Ovary (tissue), 9 donors: ENCODE results near the gene GLG1. TPM values are rescaled to one million over a fixed set of nuclear protein-coding genes. Genes with fewer than 3 reads are reported as not detected.
"Not testable (repeated sequence)": the region's sequence is repeated elsewhere in the genome, so short reads cannot be mapped to it uniquely, and the experiment has no call there.

Experiments used
- DNase-seq, 5 donors: peaks; one replicate each; pipeline ENCODE4 v3.0.0-alpha.2; 2019 to 2020
- H3K27ac ChIP-seq, 2 donors: fragments of 200-600 bp; one replicate each; pipeline versions ENCODE4 v1.5.1 to v1.8.0; 2019 to 2022
- H3K27me3 ChIP-seq: fragments of 200-600 bp; one replicate; pipeline ENCODE4 v1.8.0; 2022
- H3K36me3 ChIP-seq: fragments of 200-600 bp; sonication (generic); one replicate; pipeline ENCODE4 v1.5.1; 2019
- H3K4me1 ChIP-seq: one replicate; pipeline ENCODE4 v1.8.1; 2013; ENCODE audit warnings: mild to moderate bottlenecking, moderate library complexity; ENCODE audit not compliant: insufficient read depth
- H3K4me3 ChIP-seq: fragments of 200-600 bp; sonication (generic); one replicate; pipeline ENCODE4 v1.5.1; 2017
- H3K9me3 ChIP-seq, 2 donors: fragments of 200-600 bp in 1 of 2; sonication (generic) in 1 of 2; one replicate each; pipeline versions ENCODE4 v1.5.1 to v1.8.1; 2013 to 2019; ENCODE audit warnings: mild to moderate bottlenecking in 1 of 2, moderate library complexity in 1 of 2
- CTCF ChIP-seq, 3 donors: fragments of 450-650 bp in 2 of 3; fragments of 200-600 bp in 1 of 3; IDR thresholded peaks; one replicate each; pipeline versions ENCODE4 v1.5.1 to v1.8.0; 2016 to 2022; ENCODE audit warnings: antibody characterized with exemption in 3 of 3, mild to moderate bottlenecking in 1 of 3
- EP300 ChIP-seq: sonication (generic); formaldehyde crosslinking; IDR thresholded peaks from one replicate; pipeline ENCODE4 v1.6.1; 2017; ENCODE audit warnings: antibody characterized with exemption
- POLR2A ChIP-seq: fragments of 450-650 bp; IDR thresholded peaks from one replicate; pipeline ENCODE4 v1.6.1; 2017; ENCODE audit warnings: antibody characterized with exemption, mild to moderate bottlenecking, moderate library complexity
- WGBS, 3 donors: extraction: QIAGEN DNeasy Blood & Tissue Kit in 1 of 3; methylation state at CpG; one replicate each; pipeline versions ENCODE4 v1.1.5 to v1.1.7; 2013 to 2017; 5-methylcytosine and 5-hydroxymethylcytosine counted together
- intact Hi-C, 4 donors: fragments of 100-400 bp; cut with DNase I; formaldehyde crosslinking; loops; one replicate each; pipeline versions ENCODE4 v1.11.0 to v1.15.1; 2022 to 2023
- polyA plus RNA-seq, 2 donors: library from polyadenylated mRNA; stranded (reverse); fragments of 200-250 nt in 1 of 2; fragments of 350-450 nt in 1 of 2; fragmentation: Illumina TruSeq in 1 of 2; extraction: RNeasy Lipid Tissue Mini Kit (QIAGEN cat#74804) in 1 of 2; gene quantifications; one replicate each; pipeline ENCODE4 v1.2.3, GENCODE V29; 2013 to 2014
- total RNA-seq, 7 donors: library from RNA; depleted of rRNA in 2 of 7; stranded (reverse); fragments of >200 nt in 2 of 7; fragmentation: NEBNext Ultra II Directional in 3 of 7; extraction: Animal tissue kit (Norgen Biotek cat#: 25700) in 3 of 7; gene quantifications; one replicate each; pipeline versions ENCODE4 v1.1.0 to v1.2.4, GENCODE V29; 2016 to 2023
- donor health status: DM: no; HTN: no; CAD: no; lungs with moderate emphysema.
- donor health status: DM: no; HTN: no; CAD: no.
- donor health status: Bipolar disorder and iron deficiency.
- donor health status: DM: yes; HTN: yes; CAD: no.
- donor health status: DM: no; HTN: no; CAD: no.
- donor health status: DM: yes; HTN: yes; CAD: no.

The GLG1 gene
- total and polyA plus RNA-seq, 9 donors: 88.9 to 171 (median 154) TPM

DNA sequence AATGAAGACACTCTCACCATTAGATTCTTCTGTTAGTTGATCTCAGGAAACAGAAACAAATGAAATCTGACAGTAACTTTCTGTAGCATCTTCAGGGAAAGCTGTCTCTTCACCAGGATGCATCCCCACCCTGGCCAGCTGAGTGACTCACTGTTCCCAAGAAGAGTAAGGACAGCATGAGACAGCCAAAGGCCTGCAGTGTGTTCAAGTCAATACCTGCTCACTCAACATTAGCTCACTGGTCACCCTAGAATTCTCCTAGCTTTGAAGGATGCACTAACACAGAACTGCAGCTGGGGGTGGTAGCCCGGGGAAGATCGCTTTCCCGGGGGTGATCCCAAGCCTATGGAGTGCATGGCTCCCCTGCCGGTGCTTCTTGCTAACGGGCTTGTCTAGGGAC, 157.4 kb downstream of the GLG1 start:
- no peaks in the 10 kb centered on the region for H3K9me3 ChIP-seq
- peak in 1 of 5 donors; percentile 33 for DNase-seq
- H3K27ac ChIP-seq: peak overlapping the region; percentile 3 to 39
- peaks cover 6% of the 10 kb centered on the region for H3K4me1 ChIP-seq
- TF ChIP-seq EP300 (no peak), CTCF (IDR thresholded peaks at IDR 0.05) (no peak), POLR2A (no peak)
- H3K27me3 ChIP-seq: no peaks in the 10 kb centered on the region
- WGBS, 3 donors: 91 to 93% (median 92%) methylated on average over 5 of the region's 5 CpGs
- no peaks in the 10 kb centered on the region for H3K36me3 ChIP-seq
- intact Hi-C loops: loop anchor here in 1 of 4 donors (10.0 kb wide), 1 partner anchor 85 kb away; no protein-coding TSS in a partner anchor
- no peak overlapping the region for H3K4me3 ChIP-seq

DNA sequence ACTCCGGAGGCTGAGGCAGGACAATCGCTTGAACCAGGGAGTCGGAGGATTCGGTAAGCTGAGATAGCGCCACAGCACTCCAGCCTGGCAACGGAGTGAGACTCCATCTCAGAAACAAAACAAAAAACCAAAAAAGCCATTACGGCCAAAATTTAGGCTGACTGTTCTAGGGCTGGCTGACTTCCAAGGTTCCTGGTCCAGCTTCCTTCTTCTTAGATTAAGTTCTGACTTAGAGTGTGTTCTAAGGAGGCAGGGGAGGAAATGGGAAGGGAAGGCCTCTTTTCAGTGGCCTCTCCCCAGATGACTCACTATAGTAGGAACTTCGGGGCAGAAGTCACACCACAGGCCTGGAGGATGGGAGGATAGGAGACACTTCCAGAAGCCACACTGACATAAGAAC, 157.9 kb downstream of the GLG1 start:
- WGBS, 3 donors: 7 to 27% (median 13%) methylated on average over 8 of the region's 8 CpGs
- TF ChIP-seq EP300: no peak
- TF ChIP-seq CTCF (IDR thresholded peaks at IDR 0.05): no peak
- no peak for TF ChIP-seq POLR2A
- H3K36me3 ChIP-seq: no peaks in the 10 kb centered on the region

GRCh38 chr16:74447578-74447977, 159.3 kb downstream of the GLG1 start:
- no peaks in the 10 kb centered on the region for H3K36me3 ChIP-seq
- peaks cover 6% of the 10 kb centered on the region for H3K4me1 ChIP-seq
- H3K4me3 ChIP-seq: no peak overlapping the region
- H3K27me3 ChIP-seq: no peaks in the 10 kb centered on the region
- H3K9me3 ChIP-seq: no peaks in the 10 kb centered on the region
- WGBS, 3 donors: 85 to 92% (median 86%) methylated on average over 5 of the region's 5 CpGs
- intact Hi-C loops: loop anchor here in 1 of 4 donors (10.0 kb wide), 1 partner anchor 83 kb away; no protein-coding TSS in a partner anchor
- no peak for DNase-seq
- TF ChIP-seq POLR2A (no peak), CTCF (IDR thresholded peaks at IDR 0.05) (no peak), EP300 (no peak)
- no peak overlapping the region for H3K27ac ChIP-seq

More for the DNA sequence above, 157.9 kb downstream of the GLG1 start:
- Histone ChIP-seq H3K27ac (peak overlapping the region in 1 of 2 donors; percentile 3), H3K4me1 (peaks cover 6% of the 10 kb centered on the region), H3K4me3 (no peak overlapping the region), H3K27me3 (no peaks in the 10 kb centered on the region), H3K9me3 (no peaks in the 10 kb centered on the region)
- intact Hi-C loops: loop anchor here in 1 of 4 donors (10.0 kb wide), 1 partner anchor 84 kb away; no protein-coding TSS in a partner anchor
- DNase-seq: peak; percentile 66 to 79 (median 71)

DNA sequence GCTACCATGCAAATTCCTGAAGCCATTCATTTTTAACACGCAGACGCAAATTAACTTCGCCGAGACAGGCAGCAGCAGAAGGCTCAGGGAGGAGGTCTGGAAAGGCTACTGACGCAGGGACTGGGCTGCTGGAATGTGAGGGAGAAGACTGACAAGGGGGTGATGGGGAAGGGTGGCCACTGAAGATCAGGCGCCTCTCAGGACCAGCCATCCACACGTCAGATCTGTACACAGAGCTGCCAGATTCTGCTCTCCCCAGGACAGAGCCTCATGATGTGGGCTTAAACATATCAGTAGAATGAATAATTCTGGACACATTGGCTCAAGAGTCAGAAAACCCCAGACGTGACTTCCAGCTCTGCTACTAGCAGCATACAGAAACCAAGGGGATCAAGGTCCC, 160.0 kb downstream of the GLG1 start:
- WGBS, 3 donors: 92 to 93% (median 93%) methylated on average over 8 of the region's 8 CpGs
- intact Hi-C loops: loop anchor here in 1 of 4 donors (10.0 kb wide), 1 partner anchor 82 kb away; no protein-coding TSS in a partner anchor
- DNase-seq: no peak
- Histone ChIP-seq H3K36me3 (no peaks in the 10 kb centered on the region), H3K27ac (no peak overlapping the region), H3K9me3 (no peaks in the 10 kb centered on the region), H3K4me1 (peaks cover 6% of the 10 kb centered on the region), H3K27me3 (no peaks in the 10 kb centered on the region), H3K4me3 (no peak overlapping the region)
- TF ChIP-seq EP300: no peak

- not testable (repeated sequence) for H3K27me3 ChIP-seq, H3K27ac ChIP-seq, H3K4me3 ChIP-seq, H3K36me3 ChIP-seq, H3K4me1 ChIP-seq, DNase-seq, H3K9me3 ChIP-seq
- intact Hi-C loops: loop anchor here in 1 of 4 donors (10.0 kb wide), 1 partner anchor 79 kb away; no protein-coding TSS in a partner anchor
- 94 to 98% (median 98%) methylated on average over 13 of the region's 13 CpGs for WGBS, 3 donors
Observed at GRCh38 chr16:74443624-74444346, 163.1 kb downstream of the GLG1 start.
